Superior temporal gyrus (tissue), 1 donor: ENCODE measurements around the gene TTN.

Source experiments
- DNase-seq: peaks from one replicate; pipeline ENCODE4 v3.0.0-alpha.2; 2016; ENCODE audit errors: extremely low spot score

TTN gene

DNA sequence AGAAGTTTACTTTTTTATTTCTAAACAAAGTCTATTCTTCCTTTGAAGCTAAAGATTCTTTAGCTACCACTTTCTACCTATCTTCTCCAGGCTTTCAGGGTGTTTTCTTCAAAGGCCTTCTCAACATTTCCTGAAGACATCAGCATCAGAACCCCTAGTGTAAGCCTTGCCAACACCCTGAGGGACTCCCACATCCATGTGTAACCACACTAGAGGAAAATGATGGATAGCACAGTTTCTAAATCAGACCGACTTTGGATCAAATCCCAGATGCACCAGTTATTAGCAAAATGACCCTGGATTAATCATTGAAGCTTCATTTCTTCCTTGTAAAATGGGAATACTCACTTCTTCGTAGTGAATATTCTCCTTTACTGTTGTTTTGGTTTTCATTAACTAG lies 4.7 kb upstream of the TTN start:
- DNase-seq = no peak

GRCh38 chr2:178811045-178811444 lies 3.8 kb upstream of the TTN start:
- DNase-seq = no peak

- no peak for DNase-seq
Measured at GRCh38 chr2:178810422-178810821, 3.2 kb upstream of the TTN start.

DNA sequence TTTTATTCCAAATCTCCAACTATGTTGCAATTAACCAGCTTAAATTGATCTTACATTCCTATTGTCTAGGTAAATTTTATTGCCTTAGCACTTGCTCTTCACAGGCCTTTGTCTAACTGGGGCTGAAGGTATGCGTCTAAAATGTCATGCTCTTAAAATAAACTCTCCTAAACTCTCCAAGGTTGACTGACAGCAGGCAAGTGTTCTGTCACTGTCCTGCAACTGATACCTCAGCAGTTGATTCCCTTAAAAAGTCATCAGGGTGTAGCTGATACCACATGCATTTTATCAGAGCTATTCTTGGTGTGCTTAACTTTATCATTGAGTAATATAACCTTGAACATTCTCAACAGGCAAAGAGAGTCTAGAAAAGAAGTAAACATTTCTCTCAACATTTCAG lies 680 bp downstream of the TTN start:
- no peak for DNase-seq

GRCh38 chr2:178805457-178805856 lies 1.8 kb downstream of the TTN start:
- DNase-seq = no peak

DNA sequence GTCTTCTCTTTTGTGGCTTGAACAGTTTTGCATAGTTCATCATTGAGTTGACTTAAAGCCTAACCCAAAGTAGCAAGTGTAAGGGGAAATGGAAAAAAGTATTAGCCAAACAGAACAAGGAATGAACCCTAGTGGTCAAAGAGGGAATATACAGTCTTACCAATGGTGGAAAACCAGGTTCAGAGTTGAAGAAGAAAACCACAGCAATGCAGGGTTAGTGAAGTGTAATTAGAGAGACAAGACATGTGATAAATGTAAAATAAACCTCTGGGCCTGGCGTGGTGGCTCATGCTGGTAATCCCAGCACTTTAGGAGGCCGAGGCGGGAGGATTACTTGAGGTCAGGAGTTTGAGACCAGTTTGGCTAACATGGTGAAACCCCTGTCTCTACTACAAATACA lies 2.4 kb downstream of the TTN start:
- DNase-seq = no peak

- DNase-seq = no peak
Measured at GRCh38 chr2:178800510-178800909, 6.7 kb downstream of the TTN start.

DNA sequence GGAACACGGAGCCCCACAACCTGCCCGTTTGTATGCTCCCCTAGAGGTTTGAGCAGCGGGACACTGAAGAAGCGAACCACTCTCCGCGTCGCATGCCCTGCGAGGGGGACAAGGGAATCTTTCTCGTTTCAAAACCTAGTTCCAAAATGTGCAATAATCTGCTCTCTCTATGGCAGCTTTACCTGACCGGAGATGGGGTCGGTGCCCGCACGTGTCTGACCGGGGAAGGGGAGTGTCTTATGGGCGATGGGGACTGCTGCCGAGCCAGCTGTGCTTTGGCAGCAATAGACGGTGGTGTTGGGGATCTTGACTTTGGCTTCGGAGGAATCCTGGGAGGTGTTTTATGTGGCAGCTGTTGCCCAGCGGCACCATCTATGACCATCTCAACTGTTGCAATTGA lies 7.9 kb downstream of the TTN start:
- no peak for DNase-seq

DNA sequence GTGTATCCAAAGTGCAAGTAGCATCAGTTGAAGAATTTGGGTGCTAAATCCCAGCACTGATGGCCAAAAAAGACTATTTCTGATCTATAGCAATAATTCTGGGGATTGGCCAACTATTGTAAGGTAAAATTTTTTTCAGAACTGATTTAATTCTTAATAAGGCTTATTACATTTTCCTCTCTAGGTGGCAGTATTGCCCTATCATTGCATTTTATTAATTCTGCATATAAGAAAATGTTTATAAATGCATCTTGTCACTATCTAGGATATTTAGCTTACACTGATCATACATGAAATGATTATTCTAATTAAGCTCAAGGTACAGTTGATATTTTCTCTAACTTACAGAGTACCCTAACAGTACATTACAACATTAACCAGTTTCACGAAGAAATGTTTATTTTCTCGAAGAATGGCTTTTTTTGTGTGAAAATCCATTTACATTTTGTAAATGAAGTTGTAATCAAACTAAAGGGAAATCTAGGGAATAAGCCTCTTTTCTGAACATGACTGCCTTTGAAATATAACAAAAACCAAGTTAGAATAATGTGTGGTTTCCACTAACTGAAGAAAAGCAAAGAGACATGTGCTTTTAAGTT lies 11.0 kb downstream of the TTN start:
- peak; percentile 80 for DNase-seq

GRCh38 chr2:178787934-178788333 lies 19.3 kb downstream of the TTN start:
- no peak for DNase-seq

DNA sequence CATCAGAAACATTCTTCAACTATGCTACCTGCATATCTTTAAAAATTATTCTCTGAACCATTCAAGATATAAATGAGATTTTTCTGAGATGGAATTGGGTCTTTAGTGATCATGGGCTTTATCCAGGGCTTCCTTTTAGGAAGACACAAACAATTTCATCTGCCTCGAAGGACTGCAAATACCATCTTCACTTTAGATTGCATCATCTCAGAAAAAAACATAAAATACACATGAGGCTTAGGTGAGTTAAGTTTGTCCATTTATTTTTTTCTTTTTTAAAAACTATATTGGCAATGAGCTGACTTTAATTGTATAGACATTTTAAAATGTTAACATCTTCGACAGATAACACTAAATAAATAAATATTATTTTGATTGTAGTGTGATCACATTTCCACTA lies 20.1 kb downstream of the TTN start:
- DNase-seq = no peak

- no peak for DNase-seq
Measured at GRCh38 chr2:178783889-178784288, 23.3 kb downstream of the TTN start.

GRCh38 chr2:178782236-178782635 lies 25.0 kb downstream of the TTN start:
- DNase-seq = no peak

GRCh38 chr2:178777577-178777976 lies 29.6 kb downstream of the TTN start:
- no peak for DNase-seq

GRCh38 chr2:178776751-178777150 lies 30.5 kb downstream of the TTN start:
- DNase-seq = no peak

- DNase-seq = no peak
Measured at GRCh38 chr2:178775975-178776374, 31.2 kb downstream of the TTN start.

DNA sequence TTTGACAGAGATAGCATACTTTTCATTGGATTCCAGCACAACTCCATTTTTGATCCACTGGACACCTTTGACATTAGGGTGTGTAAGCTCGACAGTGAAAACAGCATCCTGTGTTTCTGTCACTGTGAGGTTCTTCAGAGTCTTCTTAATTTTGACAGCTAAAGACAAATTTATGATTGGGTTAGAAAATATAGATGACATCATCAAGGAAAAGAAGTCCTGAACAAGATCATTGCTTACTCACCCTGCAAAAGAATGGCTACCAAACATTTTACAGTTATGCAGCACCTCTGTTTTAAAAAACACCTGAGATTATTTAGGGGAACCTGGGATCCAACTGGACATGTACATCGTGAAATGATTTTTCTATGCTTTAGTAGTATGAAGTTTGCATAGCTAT lies 36.7 kb downstream of the TTN start:
- DNase-seq = no peak

DNA sequence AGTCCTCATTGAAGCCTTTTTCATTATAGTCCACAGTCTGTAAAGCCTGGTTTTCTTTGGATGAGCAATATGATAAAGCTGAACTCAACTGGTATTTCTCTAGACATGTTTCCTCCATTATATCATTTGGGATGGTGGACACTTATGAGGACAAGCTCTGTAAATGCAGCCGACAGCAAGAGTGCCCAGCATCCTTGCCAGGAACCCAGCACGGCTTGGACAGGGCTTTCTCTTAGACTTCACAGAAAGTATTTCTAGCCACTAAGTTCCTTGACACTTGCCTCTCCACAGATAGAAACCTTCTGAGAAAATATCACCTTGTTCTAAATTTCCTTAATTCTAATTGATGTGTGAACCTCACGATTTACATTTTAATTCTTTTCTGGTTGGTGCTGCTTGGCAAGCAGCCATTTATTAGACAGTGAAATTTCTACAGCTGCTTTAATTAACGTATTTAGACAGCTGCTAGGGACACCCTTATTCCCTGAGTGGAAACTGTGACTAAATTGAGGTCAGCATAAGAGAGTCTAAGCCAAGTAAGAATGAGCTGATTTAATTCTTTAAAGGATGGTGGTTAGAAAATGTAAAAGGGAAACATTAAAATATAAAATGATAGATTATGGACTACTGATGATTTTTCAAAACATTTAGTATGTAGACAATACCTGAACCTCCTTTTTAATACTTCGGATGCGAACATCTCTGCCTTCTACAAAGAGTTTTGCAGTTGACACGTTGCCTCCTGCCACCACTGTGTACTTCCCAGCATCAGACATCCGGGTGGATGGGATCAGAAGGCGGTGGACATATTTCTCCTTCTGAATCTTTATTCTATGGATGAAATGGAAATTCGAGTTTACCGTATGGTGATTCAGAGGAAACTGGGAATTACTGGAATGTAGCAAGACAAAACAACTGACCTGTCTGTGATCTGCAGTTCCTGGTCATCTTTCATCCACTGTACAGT lies 39.8 kb downstream of the TTN start:
- DNase-seq = no peak

- DNase-seq = no peak
Measured at GRCh38 chr2:178764097-178764496, 43.1 kb downstream of the TTN start.

DNA sequence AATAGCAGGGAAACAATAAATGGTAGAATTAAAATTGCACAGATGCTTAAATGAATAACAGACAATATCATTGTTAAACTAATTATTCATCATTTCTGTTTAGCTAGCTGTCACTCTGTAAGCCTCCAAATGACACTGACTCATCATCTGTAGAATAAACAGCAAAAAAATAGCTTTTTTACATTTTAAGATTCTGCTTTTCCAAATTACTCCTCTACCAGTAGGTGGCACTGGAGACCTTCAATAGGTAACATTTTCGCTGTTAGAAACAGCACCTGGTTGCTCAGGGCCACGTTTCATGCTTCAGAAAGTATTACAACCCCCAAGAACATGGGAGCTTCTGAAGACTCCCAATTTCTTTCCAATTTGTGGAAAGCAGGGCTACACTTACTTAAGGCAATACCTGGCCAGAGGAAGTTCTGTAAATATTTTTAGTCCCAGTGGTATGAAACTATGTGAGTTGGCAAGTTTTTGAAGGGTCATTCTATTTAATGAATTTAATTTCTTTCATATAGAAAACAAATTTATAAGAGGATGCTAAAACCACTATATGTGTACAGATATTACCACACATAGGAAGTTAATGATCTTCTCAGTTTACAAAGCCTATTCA lies 45.4 kb downstream of the TTN start:
- DNase-seq = peak; percentile 75

DNA sequence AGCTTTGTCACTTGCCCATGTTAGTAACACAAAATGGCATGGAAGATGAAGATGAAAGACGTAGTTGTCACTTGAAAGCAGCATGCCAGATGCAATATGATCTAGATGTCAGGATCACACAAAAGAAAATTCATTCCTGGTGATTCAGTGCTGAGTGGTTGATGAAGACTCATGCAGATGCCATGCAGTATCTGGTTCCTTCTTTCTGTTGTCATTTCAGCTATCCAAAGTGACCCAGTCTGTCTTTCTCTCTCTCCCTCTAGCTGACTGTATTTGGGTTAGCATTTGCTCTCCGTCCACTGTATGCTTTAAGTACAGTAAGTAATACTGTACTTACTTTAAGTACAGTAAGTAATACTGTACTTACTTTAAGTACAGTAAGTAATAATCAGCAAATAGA lies 50.4 kb downstream of the TTN start:
- DNase-seq = no peak

GRCh38 chr2:178756343-178756742 lies 50.9 kb downstream of the TTN start:
- no peak for DNase-seq

DNA sequence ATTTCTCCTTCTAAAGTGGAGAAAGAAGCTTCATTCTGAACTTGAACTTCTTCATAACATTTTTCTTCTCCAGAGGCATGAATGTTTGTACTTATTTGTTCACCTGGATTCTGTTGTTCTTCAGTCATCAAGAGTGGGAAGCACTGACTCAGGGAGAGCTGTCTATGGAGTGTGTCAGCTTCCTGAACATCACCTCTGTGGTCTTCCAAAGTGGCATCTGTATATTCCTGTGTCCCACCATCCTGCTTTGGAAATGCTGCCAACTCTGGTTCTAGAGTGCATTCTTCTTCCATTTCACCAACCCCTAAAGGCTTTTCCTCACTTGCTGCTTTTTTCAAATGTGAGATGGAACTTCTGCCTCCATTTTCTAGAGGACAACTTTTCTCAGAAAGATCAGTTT lies 59.5 kb downstream of the TTN start:
- no peak for DNase-seq
